Chondrocyte (in vitro differentiated cells): ENCODE measurements around the gene CD200R1. TPM values are rescaled to one million over a fixed set of nuclear protein-coding genes. Genes with fewer than 3 reads are reported as not detected.
A peak's percentile ranks its signal among the peaks of the same experiment; 100 is the strongest.

Source experiments
- DNase-seq: peaks from one replicate; pipeline ENCODE4 v3.0.0; 2021; ENCODE audit warnings: mixed read lengths, low spot score
- H3K27ac Mint-ChIP-seq: one replicate; pipeline ENCODE4 v1.8.0; 2021; ENCODE audit warnings: mild to moderate bottlenecking, moderate library complexity, mixed read lengths; ENCODE audit not compliant: unreplicated experiment
- H3K27me3 Mint-ChIP-seq: 2 replicates; pipeline ENCODE4 v1.8.0; 2021; ENCODE audit warnings: low read depth, mixed read lengths
- H3K36me3 Mint-ChIP-seq: 2 replicates; pipeline ENCODE4 v1.8.0; 2021; ENCODE audit warnings: low read depth, mixed read lengths
- H3K4me1 Mint-ChIP-seq: 2 replicates; pipeline ENCODE4 v1.8.0; 2021; ENCODE audit warnings: low read depth, mild to moderate bottlenecking, mixed read lengths
- H3K4me3 Mint-ChIP-seq: one replicate; pipeline ENCODE4 v1.8.0; 2021; ENCODE audit warnings: mild to moderate bottlenecking, moderate library complexity, mixed read lengths; ENCODE audit not compliant: unreplicated experiment
- H3K9me3 Mint-ChIP-seq: 2 replicates; pipeline ENCODE4 v1.8.0; 2021; ENCODE audit warnings: low read depth, mixed read lengths
- long read RNA-seq: library from polyadenylated mRNA; stranded (forward); transcript quantifications from one replicate; pipeline ENCODE4 v2.0.0, GENCODE V29; 2021
- total RNA-seq: library from RNA; stranded (reverse); gene quantifications from 3 replicates; pipeline ENCODE4 v1.2.1, GENCODE V29; 2021
- TF ChIP-seq, protein P1 (sequence below): fragments of 200-600 bp; sonication (generic); IDR thresholded peaks from 2 replicates; pipeline ENCODE4 v1.5.0; 2021; ENCODE audit warnings: antibody characterized with exemption, mild to moderate bottlenecking, moderate library complexity

Gene CD200R1, protein sequence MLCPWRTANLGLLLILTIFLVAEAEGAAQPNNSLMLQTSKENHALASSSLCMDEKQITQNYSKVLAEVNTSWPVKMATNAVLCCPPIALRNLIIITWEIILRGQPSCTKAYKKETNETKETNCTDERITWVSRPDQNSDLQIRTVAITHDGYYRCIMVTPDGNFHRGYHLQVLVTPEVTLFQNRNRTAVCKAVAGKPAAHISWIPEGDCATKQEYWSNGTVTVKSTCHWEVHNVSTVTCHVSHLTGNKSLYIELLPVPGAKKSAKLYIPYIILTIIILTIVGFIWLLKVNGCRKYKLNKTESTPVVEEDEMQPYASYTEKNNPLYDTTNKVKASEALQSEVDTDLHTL
- not detected in 3 replicates for total RNA-seq
- long read RNA-seq = 0 reads

DNA sequence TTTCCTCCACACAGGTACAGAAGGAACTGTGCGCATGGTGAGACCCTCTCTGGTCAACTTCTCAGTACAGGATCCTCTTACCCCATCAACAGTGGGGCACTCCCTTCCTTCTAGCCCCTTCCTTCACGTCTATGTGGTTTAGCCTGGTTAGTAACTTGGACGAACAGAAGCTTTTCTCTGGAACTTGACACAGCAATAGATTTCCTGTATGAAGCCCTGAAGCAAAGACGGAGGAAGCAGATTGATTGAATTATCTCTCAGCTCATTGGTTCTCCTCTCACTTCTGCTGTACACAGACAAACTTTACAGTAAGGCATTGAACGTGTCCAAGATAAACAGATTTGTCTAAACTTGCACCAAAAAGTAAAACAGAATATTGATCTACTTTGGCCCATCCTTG lies at the start of gene CD200R1:
Gene CD200R1 (minus strand): TSS at position 210 of the 400 bp plus-strand sequence. CDS start 246 bp downstream, outside the sequence.
- DNase-seq = no peak
- TF ChIP-seq, protein P1, sequence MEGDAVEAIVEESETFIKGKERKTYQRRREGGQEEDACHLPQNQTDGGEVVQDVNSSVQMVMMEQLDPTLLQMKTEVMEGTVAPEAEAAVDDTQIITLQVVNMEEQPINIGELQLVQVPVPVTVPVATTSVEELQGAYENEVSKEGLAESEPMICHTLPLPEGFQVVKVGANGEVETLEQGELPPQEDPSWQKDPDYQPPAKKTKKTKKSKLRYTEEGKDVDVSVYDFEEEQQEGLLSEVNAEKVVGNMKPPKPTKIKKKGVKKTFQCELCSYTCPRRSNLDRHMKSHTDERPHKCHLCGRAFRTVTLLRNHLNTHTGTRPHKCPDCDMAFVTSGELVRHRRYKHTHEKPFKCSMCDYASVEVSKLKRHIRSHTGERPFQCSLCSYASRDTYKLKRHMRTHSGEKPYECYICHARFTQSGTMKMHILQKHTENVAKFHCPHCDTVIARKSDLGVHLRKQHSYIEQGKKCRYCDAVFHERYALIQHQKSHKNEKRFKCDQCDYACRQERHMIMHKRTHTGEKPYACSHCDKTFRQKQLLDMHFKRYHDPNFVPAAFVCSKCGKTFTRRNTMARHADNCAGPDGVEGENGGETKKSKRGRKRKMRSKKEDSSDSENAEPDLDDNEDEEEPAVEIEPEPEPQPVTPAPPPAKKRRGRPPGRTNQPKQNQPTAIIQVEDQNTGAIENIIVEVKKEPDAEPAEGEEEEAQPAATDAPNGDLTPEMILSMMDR = no peak
- Mint-ChIP-seq H3K27me3 (peaks cover 9% of the 10 kb centered on the region), H3K4me3 (no peak within 1 kb of the TSS), H3K27ac (no peak within 1 kb of the TSS), H3K36me3 (no peaks in the 10 kb centered on the region), H3K9me3 (no peaks in the 10 kb centered on the region), H3K4me1 (peaks cover 3% of the 10 kb centered on the region)

DNA sequence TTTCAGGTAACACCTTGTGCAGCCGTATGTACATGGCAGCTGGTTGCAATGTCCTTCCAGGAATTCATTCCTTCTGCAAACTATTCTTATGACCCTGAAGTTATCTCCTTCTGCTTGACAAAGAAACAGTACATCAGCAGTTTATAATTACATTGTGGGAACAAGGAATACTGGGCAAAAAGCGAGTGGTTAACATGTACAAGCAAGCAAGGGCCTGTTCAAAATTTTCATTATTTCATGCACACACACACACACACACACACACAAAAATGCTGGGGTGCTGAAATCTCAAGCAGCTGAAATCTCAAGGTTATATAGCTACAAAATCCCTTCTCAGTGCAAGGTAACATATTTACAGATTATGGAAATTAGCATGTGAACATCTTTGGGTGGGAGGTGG lies 46.6 kb upstream of the CD200R1 start:
- Mint-ChIP-seq H3K4me1 (peaks cover 21% of the 10 kb centered on the region), H3K4me3 (no peak overlapping the region)
- DNase-seq = no peak

DNA sequence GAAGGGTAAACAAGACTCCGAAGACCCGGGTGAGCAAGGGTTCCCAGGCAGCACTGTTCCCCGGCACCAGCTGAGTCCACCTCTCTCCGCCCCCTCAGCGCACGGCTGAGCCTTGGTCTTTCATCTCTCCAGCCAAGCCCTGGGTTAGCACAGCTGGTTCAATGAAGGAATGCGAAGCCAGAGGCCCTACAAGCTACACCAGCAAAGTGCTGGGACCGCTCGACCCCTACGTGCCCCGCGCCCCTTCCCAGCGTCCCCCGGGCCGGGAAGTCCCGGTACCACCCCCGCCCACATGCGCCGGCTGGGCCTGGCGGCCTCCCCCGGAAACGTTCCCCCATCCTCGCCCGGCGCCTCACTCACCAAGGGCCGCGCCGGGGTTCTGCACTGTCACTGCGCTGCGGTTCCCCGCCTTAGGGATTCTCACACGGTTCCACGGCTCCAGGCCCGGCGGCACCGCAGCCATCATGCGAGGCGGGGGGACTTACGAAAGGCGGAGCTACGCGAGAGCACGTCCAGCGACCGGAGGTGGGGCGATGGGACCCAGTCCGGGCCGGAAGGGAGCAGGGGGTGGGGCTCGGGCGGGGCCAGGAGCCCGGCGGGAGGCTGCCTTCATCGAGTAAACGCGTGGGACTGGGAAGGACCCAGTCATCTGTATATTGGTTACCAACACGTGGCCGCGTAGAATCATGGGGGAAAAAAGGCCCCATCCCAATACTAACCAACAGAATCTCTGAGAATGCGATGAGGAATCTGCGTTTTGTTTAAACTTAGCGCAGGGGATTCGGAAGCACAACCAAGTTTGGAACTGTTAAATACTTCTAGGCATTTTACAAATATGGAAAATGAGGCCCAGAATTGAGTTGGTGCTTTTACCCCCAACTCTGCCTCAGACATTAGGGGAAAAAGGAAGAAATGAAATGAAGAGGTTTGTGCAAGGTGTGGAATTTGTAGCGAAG lies 44.6 kb upstream of the CD200R1 start:
- TF ChIP-seq, protein P1 = no peak
- H3K27ac Mint-ChIP-seq = peak overlapping the region; percentile 95
- no peaks in the 10 kb centered on the region for H3K9me3 Mint-ChIP-seq
- H3K4me1 Mint-ChIP-seq = peaks cover 31% of the 10 kb centered on the region
- peak overlapping the region; percentile 89 for H3K4me3 Mint-ChIP-seq
- peaks cover 8% of the 10 kb centered on the region for H3K36me3 Mint-ChIP-seq
- peak; percentile 96 for DNase-seq
- no peaks in the 10 kb centered on the region for H3K27me3 Mint-ChIP-seq

More for the DNA sequence above, 46.6 kb upstream of the CD200R1 start:
- Mint-ChIP-seq H3K36me3 (no peaks in the 10 kb centered on the region), H3K27ac (no peak overlapping the region), H3K27me3 (no peaks in the 10 kb centered on the region), H3K9me3 (no peaks in the 10 kb centered on the region)
- TF ChIP-seq, protein P1 = no peak

DNA sequence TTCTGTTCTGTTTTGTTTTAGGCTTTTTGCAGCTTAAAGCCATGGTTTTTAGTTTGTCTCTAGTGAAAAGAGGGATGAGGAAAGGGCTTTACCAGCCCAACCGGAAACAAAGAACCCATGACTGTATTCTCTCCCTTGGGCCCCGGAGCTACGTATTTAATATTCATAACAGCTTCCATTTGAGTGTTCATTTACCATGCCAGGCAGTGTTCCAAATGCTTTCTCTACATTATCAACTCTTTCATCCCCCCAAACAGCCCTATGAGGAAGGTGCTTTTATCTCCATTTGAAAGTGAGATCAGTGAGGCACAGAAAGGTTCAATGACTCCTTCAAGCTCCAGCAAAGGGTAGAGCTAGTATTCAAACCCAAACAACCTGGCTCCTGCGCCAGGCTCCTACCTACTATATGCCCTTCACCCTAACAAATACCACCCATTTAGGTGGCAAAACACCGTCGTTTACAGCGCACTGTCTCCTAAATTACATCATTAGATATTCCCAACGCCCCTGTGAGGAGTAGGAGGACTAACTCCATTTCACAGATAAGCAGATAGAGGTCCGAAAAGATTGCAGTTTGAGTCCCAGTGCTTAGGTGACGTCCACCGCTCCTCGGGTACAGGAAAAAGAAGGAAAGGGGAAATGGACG lies 43.8 kb upstream of the CD200R1 start:
- Mint-ChIP-seq H3K4me1 (peaks cover 31% of the 10 kb centered on the region), H3K27me3 (no peaks in the 10 kb centered on the region), H3K27ac (peak overlapping the region; percentile 95), H3K9me3 (no peaks in the 10 kb centered on the region), H3K4me3 (peak overlapping the region; percentile 89), H3K36me3 (peaks cover 10% of the 10 kb centered on the region)
- DNase-seq = no peak
- TF ChIP-seq, protein P1 = no peak

DNA sequence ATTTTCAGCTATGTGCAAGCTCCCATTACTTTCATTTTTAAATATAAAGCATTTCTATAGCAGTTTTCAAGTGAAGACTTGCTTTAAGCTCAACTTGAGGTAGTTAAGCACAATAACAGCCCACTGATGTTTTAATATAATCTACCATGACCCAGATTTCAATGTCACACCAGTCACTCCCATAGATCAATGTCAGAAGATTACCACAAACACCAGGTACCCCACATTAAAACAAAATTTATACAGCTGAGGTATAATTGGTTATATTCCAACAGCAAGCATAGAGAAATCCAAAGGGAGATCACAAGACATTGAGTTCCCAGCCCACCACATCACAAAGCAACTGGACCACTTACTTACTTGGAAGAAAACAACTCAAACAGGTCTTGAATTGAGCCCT lies 38.7 kb upstream of the CD200R1 start:
- no peaks in the 10 kb centered on the region for H3K27me3 Mint-ChIP-seq
- TF ChIP-seq, protein P1 = no peak
- DNase-seq = no peak
- H3K4me3 Mint-ChIP-seq = no peak overlapping the region
- H3K27ac Mint-ChIP-seq = no peak overlapping the region
- peaks cover 20% of the 10 kb centered on the region for H3K4me1 Mint-ChIP-seq
- peaks cover 21% of the 10 kb centered on the region for H3K36me3 Mint-ChIP-seq
- H3K9me3 Mint-ChIP-seq = no peaks in the 10 kb centered on the region
